Epithelial cell of esophagus (primary cell): ENCODE results near the gene RAI2.

Experiments
- DNase-seq: peaks from one replicate; pipeline ENCODE4 v3.0.0; 2010; ENCODE audit warnings: low read depth
- H3K4me3 ChIP-seq: 2 replicates; pipeline ENCODE4 v1.5.1; 2011; ENCODE audit warnings: mild to moderate bottlenecking, low read length, control low read depth
- CTCF ChIP-seq: IDR thresholded peaks from 2 replicates; pipeline ENCODE4 v1.5.1; 2011; ENCODE audit warnings: low read depth, mild to moderate bottlenecking, low read length, control low read depth, inconsistent platforms; ENCODE audit not compliant: insufficient read depth; ENCODE audit errors: missing control alignments

Gene RAI2

DNA sequence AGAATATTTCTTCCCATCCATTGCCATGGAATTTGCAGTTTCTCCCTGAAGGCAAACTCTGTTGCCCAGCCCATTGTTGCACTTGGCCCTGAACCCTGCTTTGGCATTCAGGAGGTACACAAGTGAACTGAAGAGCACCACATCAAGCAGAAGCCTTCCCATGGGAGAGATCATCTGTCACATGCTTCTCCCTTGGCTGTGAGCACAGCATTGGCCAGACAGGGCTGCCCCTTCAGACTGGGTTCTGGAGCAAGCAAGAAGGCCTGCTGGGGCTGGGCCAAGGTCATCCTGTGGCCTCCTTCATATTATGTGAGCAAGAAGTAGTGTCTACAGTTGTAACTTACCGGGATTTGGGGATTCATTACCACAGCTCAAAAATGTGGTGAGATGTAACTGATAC, 101.1 kb downstream of the RAI2 start:
- no peak for TF ChIP-seq CTCF
- DNase-seq: no peak
- H3K4me3 ChIP-seq: no peak overlapping the region

DNA sequence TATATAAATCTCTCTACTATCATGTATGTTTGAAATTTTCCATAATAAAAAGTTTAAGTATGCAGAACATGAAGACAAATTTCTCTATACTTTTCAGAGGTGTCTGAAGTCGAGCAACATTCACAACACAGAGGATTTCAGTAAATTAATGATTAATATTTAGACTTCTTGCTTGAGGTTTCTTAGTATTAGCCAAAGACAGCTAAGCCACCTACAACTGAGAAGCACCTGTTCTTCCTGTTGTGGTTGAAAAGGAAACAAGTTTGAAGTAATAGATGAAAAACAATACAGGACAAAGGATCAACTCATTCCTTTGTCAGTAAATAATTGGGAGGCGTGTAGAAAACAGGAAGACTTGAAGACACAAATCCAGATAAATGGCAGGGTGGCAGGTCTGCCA, 102.7 kb downstream of the RAI2 start:
- H3K4me3 ChIP-seq: no peak overlapping the region
- DNase-seq: no peak
- no peak for TF ChIP-seq CTCF

DNA sequence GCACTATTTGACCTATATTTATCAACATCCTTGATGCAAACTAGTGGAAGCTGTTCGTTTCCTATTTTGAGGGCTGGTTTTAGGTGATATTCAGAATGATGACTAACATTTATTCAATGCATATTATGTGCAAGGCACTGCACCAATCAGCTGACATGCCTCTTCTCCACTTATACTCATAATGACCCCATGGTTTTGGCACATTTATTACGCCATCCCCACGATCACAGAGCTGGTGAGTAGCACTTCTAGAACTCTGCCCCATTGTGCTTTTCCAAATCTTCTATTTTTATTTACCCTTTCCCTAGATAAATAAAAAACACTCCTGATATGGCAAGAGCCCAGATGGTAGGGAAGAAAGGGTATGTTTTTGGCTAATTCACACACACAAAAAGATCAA, 110.7 kb downstream of the RAI2 start:
- DNase-seq: peak; percentile 15
- no peak for TF ChIP-seq CTCF
- no peak overlapping the region for H3K4me3 ChIP-seq
